ENCODE data around the gene ARHGEF2. TPM values are rescaled to one million over a fixed set of nuclear protein-coding genes. Genes with fewer than 3 reads are reported as not detected.

The ARHGEF2 gene
- total RNA-seq, 1 donor from 2014 or later = 197 TPM

- Histone ChIP-seq H3K27me3 (ENCODE audit: control insufficient read depth, insufficient read depth, low read length) (no peaks in the 10 kb centered on the region), H3K36me3 (ENCODE audit: control insufficient read depth, insufficient read depth, low read length) (no peaks in the 10 kb centered on the region), H3K4me3 (ENCODE audit: low read depth, low read length) (no peak overlapping the region)
- TF ChIP-seq, protein P1, sequence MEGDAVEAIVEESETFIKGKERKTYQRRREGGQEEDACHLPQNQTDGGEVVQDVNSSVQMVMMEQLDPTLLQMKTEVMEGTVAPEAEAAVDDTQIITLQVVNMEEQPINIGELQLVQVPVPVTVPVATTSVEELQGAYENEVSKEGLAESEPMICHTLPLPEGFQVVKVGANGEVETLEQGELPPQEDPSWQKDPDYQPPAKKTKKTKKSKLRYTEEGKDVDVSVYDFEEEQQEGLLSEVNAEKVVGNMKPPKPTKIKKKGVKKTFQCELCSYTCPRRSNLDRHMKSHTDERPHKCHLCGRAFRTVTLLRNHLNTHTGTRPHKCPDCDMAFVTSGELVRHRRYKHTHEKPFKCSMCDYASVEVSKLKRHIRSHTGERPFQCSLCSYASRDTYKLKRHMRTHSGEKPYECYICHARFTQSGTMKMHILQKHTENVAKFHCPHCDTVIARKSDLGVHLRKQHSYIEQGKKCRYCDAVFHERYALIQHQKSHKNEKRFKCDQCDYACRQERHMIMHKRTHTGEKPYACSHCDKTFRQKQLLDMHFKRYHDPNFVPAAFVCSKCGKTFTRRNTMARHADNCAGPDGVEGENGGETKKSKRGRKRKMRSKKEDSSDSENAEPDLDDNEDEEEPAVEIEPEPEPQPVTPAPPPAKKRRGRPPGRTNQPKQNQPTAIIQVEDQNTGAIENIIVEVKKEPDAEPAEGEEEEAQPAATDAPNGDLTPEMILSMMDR (IDR thresholded peaks at IDR 0.05; ENCODE audit: insufficient read depth, low read length, poor library complexity, severe bottlenecking) = no peak
- DNase-seq (ENCODE audit: low read depth) = no peak
Observed at GRCh38 chr1:156001021-156001661, 22.8 kb upstream of the ARHGEF2 start.

GRCh38 chr1:155999964-156000363 lies 21.6 kb upstream of the ARHGEF2 start:
- H3K27me3 ChIP-seq (ENCODE audit: control insufficient read depth, insufficient read depth, low read length) = no peaks in the 10 kb centered on the region
- H3K4me3 ChIP-seq (ENCODE audit: low read depth, low read length) = no peak overlapping the region
- H3K36me3 ChIP-seq (ENCODE audit: control insufficient read depth, insufficient read depth, low read length) = no peaks in the 10 kb centered on the region
- TF ChIP-seq, protein P1 (IDR thresholded peaks at IDR 0.05; ENCODE audit: insufficient read depth, low read length, poor library complexity, severe bottlenecking) = no peak
- DNase-seq (ENCODE audit: low read depth) = no peak

- DNase-seq (ENCODE audit: low read depth) = no peak
- H3K36me3 ChIP-seq (ENCODE audit: control insufficient read depth, insufficient read depth, low read length) = no peaks in the 10 kb centered on the region
- no peaks in the 10 kb centered on the region for H3K27me3 ChIP-seq (ENCODE audit: control insufficient read depth, insufficient read depth, low read length)
- H3K4me3 ChIP-seq (ENCODE audit: low read depth, low read length) = no peak overlapping the region
- TF ChIP-seq, protein P1 (IDR thresholded peaks at IDR 0.05; ENCODE audit: insufficient read depth, low read length, poor library complexity, severe bottlenecking) = no peak
Observed at GRCh38 chr1:155996166-155996565, 17.8 kb upstream of the ARHGEF2 start.

GRCh38 chr1:155993595-155993994 lies 15.2 kb upstream of the ARHGEF2 start:
- no peak overlapping the region for H3K4me3 ChIP-seq (ENCODE audit: low read depth, low read length)
- DNase-seq (ENCODE audit: low read depth) = no peak
- TF ChIP-seq, protein P1 (IDR thresholded peaks at IDR 0.05; ENCODE audit: insufficient read depth, low read length, poor library complexity, severe bottlenecking) = no peak
- H3K36me3 ChIP-seq (ENCODE audit: control insufficient read depth, insufficient read depth, low read length) = no peaks in the 10 kb centered on the region
- H3K27me3 ChIP-seq (ENCODE audit: control insufficient read depth, insufficient read depth, low read length) = no peaks in the 10 kb centered on the region

DNA sequence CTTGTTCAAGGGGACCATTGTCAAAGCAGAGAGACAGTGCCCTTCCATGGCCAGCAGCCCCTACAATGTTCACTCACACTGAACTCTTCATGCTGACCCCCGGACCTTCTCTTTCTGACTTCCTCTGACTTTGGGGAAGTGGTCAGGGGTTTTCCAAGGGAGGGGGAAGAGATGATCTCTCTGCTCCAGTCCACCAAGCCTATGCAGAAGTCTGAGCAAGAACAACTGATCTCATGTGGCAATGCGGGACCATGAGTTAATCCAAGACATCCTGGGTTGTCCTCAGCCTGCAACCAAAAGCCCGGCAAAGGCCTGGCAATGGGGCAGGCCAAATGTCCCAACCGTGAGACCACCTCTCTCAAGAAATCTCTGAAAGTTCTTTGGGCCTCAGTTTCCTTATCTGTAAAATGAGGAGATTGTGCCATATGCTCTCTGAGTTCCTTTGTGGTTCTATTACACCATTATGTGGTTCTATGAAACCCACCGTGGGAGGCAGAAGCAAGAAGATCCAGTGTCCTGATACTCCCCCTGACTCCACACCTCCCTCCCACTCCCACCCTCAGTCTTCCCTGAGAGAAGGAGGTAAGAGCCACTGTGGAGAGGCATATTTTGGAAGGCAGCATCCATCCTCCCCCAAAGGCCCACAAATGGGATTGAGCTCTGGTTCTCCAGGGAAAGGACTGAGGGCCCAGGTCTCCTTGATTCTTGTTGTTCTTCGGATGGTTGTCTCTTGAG lies 11.8 kb upstream of the ARHGEF2 start:
- H3K36me3 ChIP-seq (ENCODE audit: control insufficient read depth, insufficient read depth, low read length) = no peaks in the 10 kb centered on the region
- TF ChIP-seq, protein P1 (IDR thresholded peaks at IDR 0.05; ENCODE audit: insufficient read depth, low read length, poor library complexity, severe bottlenecking) = no peak

More for the DNA sequence above, 11.8 kb upstream of the ARHGEF2 start:
- H3K27me3 ChIP-seq (ENCODE audit: control insufficient read depth, insufficient read depth, low read length) = no peaks in the 10 kb centered on the region
- no peak for DNase-seq (ENCODE audit: low read depth)
- no peak overlapping the region for H3K4me3 ChIP-seq (ENCODE audit: low read depth, low read length)

All from kidney epithelial cell (primary cell).